Suprapubic skin (tissue), 3 donors: ENCODE results near the gene ASB16.

Experiments
- POLR2A ChIP-seq, 2 donors: fragments of 450-650 bp; IDR thresholded peaks; one replicate each; pipeline ENCODE4 v1.6.1; 2017; ENCODE audit warnings: antibody characterized with exemption in 2 of 2, mild to moderate bottlenecking in 2 of 2, moderate library complexity in 2 of 2
- TF ChIP-seq, protein P1 (sequence below), 2 donors: fragments of 200-600 bp in 1 of 2; fragments of 450-650 bp in 1 of 2; sonication (generic) in 1 of 2; IDR thresholded peaks; one replicate each; pipeline ENCODE4 v1.5.1; 2016 to 2019; ENCODE audit warnings: antibody characterized with exemption in 2 of 2, mild to moderate bottlenecking in 1 of 2, moderate library complexity in 1 of 2

DNA sequence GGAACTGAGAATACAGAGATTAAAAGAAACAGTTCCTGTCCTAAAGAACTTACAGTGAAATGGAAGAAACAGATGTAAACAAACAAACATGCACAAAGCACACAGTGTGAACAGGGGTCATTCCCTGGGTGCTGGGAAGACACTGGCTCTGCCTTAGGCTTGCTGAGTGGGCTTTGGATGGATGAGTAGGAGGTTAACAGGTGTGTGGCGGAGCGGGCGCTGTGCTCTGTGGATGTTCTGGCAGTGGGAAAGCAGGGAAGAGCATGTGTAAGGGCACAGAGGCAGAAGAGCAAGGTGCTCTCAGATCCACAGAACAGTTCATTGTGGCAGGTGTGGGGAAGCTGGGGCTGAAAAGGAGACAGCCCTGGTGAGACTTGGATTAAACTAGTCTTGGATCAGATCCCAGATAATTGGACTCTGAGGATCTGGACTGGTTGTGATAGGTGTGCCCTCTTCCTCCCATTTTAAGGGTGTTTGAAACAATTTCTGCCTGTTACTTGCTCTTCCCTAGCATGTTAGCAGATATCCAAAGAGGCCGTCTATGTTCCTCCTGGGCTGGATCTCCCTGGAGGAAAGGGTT, 20.7 kb upstream of the ASB16 start:
- TF ChIP-seq, protein P1, sequence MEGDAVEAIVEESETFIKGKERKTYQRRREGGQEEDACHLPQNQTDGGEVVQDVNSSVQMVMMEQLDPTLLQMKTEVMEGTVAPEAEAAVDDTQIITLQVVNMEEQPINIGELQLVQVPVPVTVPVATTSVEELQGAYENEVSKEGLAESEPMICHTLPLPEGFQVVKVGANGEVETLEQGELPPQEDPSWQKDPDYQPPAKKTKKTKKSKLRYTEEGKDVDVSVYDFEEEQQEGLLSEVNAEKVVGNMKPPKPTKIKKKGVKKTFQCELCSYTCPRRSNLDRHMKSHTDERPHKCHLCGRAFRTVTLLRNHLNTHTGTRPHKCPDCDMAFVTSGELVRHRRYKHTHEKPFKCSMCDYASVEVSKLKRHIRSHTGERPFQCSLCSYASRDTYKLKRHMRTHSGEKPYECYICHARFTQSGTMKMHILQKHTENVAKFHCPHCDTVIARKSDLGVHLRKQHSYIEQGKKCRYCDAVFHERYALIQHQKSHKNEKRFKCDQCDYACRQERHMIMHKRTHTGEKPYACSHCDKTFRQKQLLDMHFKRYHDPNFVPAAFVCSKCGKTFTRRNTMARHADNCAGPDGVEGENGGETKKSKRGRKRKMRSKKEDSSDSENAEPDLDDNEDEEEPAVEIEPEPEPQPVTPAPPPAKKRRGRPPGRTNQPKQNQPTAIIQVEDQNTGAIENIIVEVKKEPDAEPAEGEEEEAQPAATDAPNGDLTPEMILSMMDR (IDR thresholded peaks at IDR 0.05): no peak
- no peak for TF ChIP-seq POLR2A (IDR thresholded peaks at IDR 0.05)
